GM19455 (cell line): ENCODE data around the gene CASP3.
A peak's percentile ranks its signal among the peaks of the same experiment; 100 is the strongest.
"Not testable (repeated sequence)": the region's sequence is repeated elsewhere in the genome, so short reads cannot be mapped to it uniquely, and the experiment has no call there.

Experiments used
- ATAC-seq: cut with Tn5 transposase; IDR thresholded peaks from one replicate; pipeline ENCODE4 v1.9.1; 2021; ENCODE audit not compliant: unreplicated experiment

The CASP3 gene

DNA sequence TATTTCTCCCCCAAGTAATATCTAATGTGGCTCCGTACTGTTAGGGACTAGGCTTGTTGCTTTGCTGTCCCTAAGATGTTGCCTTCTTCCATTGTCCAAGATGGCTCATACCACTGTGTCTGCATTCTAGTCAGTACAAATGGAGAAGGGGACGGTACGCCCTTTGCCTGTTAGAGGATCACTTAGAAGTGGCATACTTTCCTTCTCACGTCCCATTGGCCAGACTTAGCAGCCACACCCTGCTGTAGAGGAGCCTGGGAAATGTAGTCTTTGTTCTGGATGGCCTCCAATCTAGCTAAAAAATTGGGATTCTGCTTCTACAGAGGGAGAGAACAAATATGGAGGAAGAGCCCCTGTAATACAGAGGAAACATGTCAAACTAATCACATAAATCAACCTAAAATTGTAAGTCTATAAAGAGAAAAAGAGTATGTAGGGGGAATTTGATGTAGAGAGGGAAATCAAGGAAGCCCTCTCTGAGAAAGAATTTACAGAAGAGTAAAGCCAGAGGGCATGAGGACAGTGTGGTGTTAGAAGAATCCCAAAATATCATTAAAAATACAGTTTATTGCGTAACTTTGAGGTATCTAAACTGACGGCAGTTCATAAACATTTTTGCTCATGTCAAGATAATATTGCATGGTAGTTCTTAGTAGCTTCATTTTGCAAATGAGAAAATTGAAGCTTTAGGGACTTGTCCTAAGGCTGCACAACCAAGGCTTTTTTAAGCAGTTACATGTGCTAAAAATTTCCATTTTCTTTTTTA is 15.4 kb upstream of the CASP3 start:
- ATAC-seq = no peak

- ATAC-seq = no peak
These were observed 13.0 kb upstream of the CASP3 start for GRCh38 chr4:184662236-184662635.

- ATAC-seq = no peak
These were observed 11.7 kb upstream of the CASP3 start for GRCh38 chr4:184660978-184661377.

DNA sequence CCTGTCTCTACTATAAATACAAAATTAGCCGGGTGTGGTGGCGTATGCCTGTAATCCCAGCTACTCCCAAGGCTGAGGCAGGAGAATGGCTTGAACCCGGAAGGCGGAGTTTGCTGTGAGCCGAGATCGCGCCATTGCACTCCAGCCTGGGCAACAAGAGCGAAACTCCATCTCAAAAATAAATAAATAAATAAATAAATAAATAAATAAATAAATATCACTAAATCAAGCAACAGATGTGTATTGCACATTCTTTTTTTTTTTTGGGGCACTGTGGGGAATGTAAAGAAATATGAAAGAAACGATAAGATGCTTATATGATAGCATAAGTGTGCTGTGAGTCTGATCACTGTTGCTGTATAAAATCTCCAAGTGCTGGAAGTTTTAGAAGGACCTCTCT is 8.6 kb upstream of the CASP3 start:
- not testable (repeated sequence) for ATAC-seq

DNA sequence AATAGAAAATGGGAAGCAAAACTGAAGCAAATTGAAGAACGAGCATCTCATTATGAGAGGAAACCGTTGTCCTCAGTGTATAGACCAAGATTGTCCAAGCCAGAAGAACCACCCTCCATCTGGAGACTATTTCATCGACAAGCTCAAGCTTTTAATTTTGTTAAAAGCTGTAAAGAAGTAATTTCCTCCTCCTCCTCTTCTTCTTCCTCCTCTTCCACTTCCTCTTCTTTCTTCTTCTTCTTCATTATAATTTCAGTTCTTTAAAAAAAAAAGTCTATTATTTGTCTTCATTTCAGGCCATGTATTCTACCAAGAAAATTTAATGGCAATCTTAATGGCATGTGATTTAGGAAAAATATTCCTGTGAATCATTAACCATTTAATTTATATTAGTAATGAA is 7.9 kb upstream of the CASP3 start:
- no peak for ATAC-seq

GRCh38 chr4:184655889-184656869 is 6.9 kb upstream of the CASP3 start:
- ATAC-seq = no peak

GRCh38 chr4:184653650-184654049 is 4.4 kb upstream of the CASP3 start:
- ATAC-seq = no peak

DNA sequence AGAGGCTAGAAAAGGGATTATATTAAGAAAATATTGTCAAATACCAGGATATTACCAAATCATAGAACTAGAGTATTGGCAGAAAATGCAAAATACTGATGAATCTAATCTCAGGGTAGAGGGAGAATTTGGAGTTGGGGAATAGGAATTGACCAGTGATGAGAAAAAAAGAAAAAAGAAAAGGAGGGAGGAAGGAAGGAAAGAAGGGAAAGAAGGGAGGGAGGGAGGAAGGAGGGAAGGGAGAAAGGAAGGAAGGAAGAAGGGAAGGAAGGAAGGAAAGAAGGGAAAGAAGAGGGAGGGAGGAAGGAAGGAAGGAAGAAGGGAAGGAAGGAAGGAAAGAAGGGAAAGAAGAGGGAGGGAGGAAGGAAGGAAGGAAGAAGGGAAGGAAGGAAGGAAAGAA is 3.4 kb upstream of the CASP3 start:
- ATAC-seq = not testable (repeated sequence)

DNA sequence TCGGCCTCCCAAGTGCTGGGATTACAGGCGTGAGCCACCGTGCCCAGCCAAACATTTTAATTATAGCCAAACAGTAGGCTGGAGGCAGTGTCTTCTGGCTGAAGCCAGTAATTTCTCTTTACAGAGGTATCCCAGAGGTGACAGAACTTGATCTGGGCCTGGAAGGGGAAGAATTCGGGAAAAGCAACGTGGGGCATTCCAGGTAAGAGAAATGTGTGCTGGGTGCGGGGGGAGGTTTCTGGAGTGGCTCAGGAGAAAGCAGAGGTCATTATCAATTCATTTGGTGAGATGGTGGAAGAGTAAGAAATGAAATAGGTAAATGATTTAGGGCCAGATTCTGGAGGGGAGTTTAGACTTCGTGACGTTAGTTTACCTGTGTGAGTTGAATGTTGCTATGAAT is 2.7 kb upstream of the CASP3 start:
- no peak for ATAC-seq

DNA sequence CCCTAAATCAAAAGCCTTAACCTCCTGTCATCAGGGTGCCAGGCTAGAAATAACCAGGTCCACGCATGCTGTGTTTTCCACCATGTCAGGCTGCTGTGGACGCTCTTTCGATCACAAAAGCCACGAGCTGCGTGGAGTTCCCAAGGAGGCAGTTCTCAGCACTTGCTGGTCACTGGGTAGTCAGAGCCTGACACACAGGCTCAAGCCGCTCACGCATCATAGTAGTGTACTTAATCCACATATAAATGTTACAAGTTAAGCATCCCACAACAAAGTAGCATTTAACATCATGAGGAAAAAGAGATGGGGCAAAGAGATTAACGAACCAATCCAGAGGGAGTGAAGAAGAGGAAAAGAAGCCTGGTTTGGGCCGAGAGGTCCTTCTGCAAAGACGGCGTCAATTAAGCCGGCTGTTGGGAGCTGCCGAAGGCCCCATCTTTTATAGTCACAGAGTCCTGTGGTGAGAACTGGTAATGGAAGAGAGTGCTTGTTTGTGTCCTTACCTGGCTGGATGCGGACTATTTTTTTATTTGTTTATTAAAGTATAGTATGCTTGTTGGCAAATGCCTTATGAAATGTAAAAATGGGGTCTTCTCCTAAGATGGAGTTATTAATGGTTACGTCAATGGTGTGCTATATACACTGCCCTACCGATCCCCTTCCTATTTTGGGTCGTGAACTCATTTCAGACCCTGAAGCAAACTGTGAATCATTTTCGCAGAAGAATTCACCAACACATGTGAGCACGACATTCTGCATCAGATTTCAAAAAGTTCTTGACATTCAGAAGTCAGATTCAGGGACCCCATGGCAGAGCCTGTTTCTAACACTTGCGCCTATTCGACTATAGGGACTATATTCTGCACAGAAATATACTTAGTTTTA is 966 bp upstream of the CASP3 start:
- ATAC-seq = peak; percentile 9

- peak; percentile 39 for ATAC-seq
These were observed 778 bp downstream of the CASP3 start for GRCh38 chr4:184648313-184649025.

GRCh38 chr4:184648054-184648312 is 1.3 kb downstream of the CASP3 start:
- ATAC-seq = no peak

- ATAC-seq = no peak
These were observed 1.8 kb downstream of the CASP3 start for GRCh38 chr4:184647266-184648053.

- ATAC-seq = no peak
These were observed 3.2 kb downstream of the CASP3 start for GRCh38 chr4:184645904-184646610.

- ATAC-seq = no peak
These were observed 4.5 kb downstream of the CASP3 start for GRCh38 chr4:184644553-184645307.

GRCh38 chr4:184643731-184644130 is 5.5 kb downstream of the CASP3 start:
- ATAC-seq = no peak

DNA sequence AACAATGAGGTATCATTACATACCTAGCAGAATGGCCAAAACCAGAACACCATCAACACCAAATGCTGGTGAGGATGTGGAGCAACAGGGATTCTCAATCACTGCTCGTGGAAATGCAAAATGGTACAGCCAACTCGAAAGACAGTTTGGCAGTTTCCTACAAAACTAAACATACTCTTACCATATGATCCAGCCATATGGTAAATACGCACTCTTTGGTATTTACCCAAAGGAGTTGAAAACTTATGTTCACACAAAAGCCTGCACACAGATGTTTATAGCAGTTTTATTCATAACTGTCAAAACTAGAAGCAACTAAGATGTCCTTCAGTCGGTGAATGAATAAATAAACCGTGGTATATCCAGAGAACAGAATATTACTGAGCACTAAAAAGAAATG is 7.8 kb downstream of the CASP3 start:
- no peak for ATAC-seq

GRCh38 chr4:184641022-184641421 is 8.2 kb downstream of the CASP3 start:
- ATAC-seq = no peak

- no peak for ATAC-seq
These were observed 12.3 kb downstream of the CASP3 start for GRCh38 chr4:184636897-184637296.
